Right lobe of liver (tissue), 4 donors: ENCODE data around the gene CTAGE8.
"Not testable (repeated sequence)": the region's sequence is repeated elsewhere in the genome, so short reads cannot be mapped to it uniquely, and the experiment has no call there.

Experiments
- POLR2A ChIP-seq: fragments of 450-650 bp; IDR thresholded peaks from one replicate; pipeline ENCODE4 v1.6.1; 2017; ENCODE audit warnings: antibody characterized with exemption, mild to moderate bottlenecking
- TF ChIP-seq, protein P1 (sequence below), 4 donors: fragments of 200-600 bp in 3 of 4; fragments of 450-650 bp in 1 of 4; IDR thresholded peaks; one replicate each; pipeline versions ENCODE4 v1.5.1 to v1.8.0; 2016 to 2022; ENCODE audit warnings: antibody characterized with exemption in 4 of 4, mild to moderate bottlenecking in 2 of 4
- donor health status: DM: no; HTN: no; CAD: no.
- donor health status: DM: no; HTN: no; CAD: no.
- donor health status: DM: no; HTN: yes; CAD: no.

DNA sequence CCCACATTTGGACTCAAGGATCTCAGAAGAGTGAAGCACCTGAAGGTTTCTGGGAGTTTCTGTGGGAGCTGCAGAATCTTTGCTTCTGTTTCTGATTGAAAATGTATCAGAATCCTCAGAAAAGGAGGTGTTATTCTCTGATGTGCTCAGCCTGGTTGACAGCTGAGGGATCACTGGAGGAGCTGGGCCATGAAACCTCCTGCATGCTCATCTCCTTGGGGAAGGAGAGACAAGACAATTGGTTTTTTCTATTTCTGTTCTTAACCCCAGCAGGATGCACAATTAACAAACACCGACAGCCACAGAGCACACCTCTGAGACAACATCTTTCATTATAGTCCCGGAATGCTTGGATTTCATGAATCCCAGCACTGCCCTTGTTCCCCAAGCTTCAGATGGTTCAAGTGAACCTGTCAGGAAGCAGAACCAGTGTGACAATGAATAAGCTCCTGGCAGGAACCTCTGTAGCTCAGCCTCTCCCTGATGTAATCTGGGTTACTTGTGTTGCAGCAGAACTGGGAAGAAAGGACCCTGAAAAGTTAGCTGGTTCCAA lies 30.5 kb downstream of the CTAGE8 start:
- TF ChIP-seq, protein P1, sequence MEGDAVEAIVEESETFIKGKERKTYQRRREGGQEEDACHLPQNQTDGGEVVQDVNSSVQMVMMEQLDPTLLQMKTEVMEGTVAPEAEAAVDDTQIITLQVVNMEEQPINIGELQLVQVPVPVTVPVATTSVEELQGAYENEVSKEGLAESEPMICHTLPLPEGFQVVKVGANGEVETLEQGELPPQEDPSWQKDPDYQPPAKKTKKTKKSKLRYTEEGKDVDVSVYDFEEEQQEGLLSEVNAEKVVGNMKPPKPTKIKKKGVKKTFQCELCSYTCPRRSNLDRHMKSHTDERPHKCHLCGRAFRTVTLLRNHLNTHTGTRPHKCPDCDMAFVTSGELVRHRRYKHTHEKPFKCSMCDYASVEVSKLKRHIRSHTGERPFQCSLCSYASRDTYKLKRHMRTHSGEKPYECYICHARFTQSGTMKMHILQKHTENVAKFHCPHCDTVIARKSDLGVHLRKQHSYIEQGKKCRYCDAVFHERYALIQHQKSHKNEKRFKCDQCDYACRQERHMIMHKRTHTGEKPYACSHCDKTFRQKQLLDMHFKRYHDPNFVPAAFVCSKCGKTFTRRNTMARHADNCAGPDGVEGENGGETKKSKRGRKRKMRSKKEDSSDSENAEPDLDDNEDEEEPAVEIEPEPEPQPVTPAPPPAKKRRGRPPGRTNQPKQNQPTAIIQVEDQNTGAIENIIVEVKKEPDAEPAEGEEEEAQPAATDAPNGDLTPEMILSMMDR (IDR thresholded peaks at IDR 0.05) = not testable (repeated sequence)
- not testable (repeated sequence) for TF ChIP-seq POLR2A
